GM12874 (cell line): ENCODE data around the gene PSAPL1.

Experiments
- CTCF ChIP-seq: IDR thresholded peaks from 2 replicates; pipeline ENCODE4 v1.5.1; 2011; ENCODE audit warnings: low read depth, mild to moderate bottlenecking, control low read depth, low read length, moderate library complexity; ENCODE audit not compliant: insufficient read depth

PSAPL1 gene

GRCh38 chr4:7459471-7459870 lies 24.7 kb upstream of the PSAPL1 start:
- TF ChIP-seq CTCF, result no peak

- no peak for TF ChIP-seq CTCF
Measured at GRCh38 chr4:7458477-7458876, 23.7 kb upstream of the PSAPL1 start.

GRCh38 chr4:7458066-7458425 lies 23.3 kb upstream of the PSAPL1 start:
- TF ChIP-seq CTCF, result no peak

- no peak for TF ChIP-seq CTCF
Measured at GRCh38 chr4:7457201-7458065, 22.7 kb upstream of the PSAPL1 start.

- TF ChIP-seq CTCF, result no peak
Measured at GRCh38 chr4:7451800-7452199, 17.1 kb upstream of the PSAPL1 start.

GRCh38 chr4:7451434-7451789 lies 16.7 kb upstream of the PSAPL1 start:
- no peak for TF ChIP-seq CTCF

- TF ChIP-seq CTCF, result no peak
Measured at GRCh38 chr4:7450775-7451433, 16.2 kb upstream of the PSAPL1 start.
